ENCODE results near the gene ARG2. TPM values are rescaled to one million over a fixed set of nuclear protein-coding genes. Genes with fewer than 3 reads are reported as not detected.

Gene ARG2
- total and polyA plus RNA-seq, 10 of the 15 experiments (the other 5 are each of a cell fraction or from before 2014, with no cell fraction given) = 0.48 to 7.8 (median 1.1) TPM

DNA sequence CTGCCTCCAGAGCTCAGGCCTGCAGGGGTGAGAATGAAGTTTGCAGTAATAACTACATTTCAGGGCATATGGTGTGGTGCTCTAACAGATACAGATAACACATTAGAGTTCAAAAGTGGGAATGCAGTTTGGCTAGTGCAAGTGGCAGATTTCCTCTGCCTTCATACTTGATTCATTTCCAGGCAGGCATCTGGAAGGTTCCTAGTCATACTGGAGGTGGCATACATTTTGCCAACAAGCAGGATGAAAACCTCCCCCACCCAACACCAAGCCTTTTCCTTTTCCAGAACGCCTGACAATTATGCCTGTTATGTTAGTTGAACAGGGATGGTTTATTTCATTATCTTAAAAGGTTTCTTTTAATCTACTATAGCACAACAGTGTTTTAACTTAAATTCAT, 30.4 kb downstream of the ARG2 start:
- H3K79me2 ChIP-seq (ENCODE audit: control insufficient read depth, insufficient read depth, low read length) = no peaks in the 10 kb centered on the region
- ChIA-PET POLR2A (no interaction called here), RAD21 (ENCODE audit: unreplicated experiment) (no interaction called here), SMC1A (ENCODE audit: uncharacterized antibody, unreplicated experiment) (interaction anchor here (1.2 kb wide), 1 partner anchor 80 kb away, joined by 3 read pairs; no protein-coding TSS in a partner anchor), CTCF (interaction anchor here (1.4 kb wide), 2 partner anchors 12 to 54 kb away, joined by 3 read pairs; no protein-coding TSS in a partner anchor)
- no peaks in the 10 kb centered on the region for H3K27me3 ChIP-seq (replicated peaks in 1 of 2; ENCODE audit: control insufficient read depth in 2 of 2, insufficient read depth in 2 of 2, low read length in 1 of 2)
- no peak for DNase-seq (ENCODE audit: low read depth, low spot score)
- no peaks in the 10 kb centered on the region for H4K20me1 ChIP-seq (ENCODE audit: control insufficient read depth, insufficient read depth)
- BruUV-seq (replicated peaks) = no TSS peak
- no peak overlapping the region for H3K4me3 ChIP-seq
- 100% methylated on average over 1 of the region's 1 CpG for WGBS (ENCODE audit: insufficient coverage, insufficient replicate concordance, low lambda C conversion rate, missing lambda C conversion rate)
- H3K27ac ChIP-seq (ENCODE audit: control insufficient read depth, insufficient read depth) = no peak overlapping the region
- no peak overlapping the region for H3K4me2 ChIP-seq (ENCODE audit: control insufficient read depth, insufficient read depth)
- no peaks in the 10 kb centered on the region for H3K9me3 ChIP-seq (replicated peaks; ENCODE audit: control insufficient read depth, insufficient read depth, low read length)
- in situ Hi-C loops (cut with MboI) (no loop called here), intact Hi-C loops (cut with micrococcal nuclease; ENCODE audit: unreplicated experiment) (no loop called here)
- ATAC-seq = no peak
- peaks cover 8 to 22% of the 10 kb centered on the region in 2 experiments for H3K36me3 ChIP-seq (ENCODE audit: control insufficient read depth in 2 of 2, insufficient read depth in 2 of 2, low read length in 1 of 2)
- H3K9ac ChIP-seq (ENCODE audit: control insufficient read depth, insufficient read depth, low read length) = no peak overlapping the region
- H3K4me1 ChIP-seq (ENCODE audit: control insufficient read depth, insufficient read depth, low read length) = no peaks in the 10 kb centered on the region
- TF ChIP-seq SP1 (IDR thresholded peaks at IDR 0.05; ENCODE audit: low read depth, low read length) = no peak
- H2AFZ ChIP-seq (ENCODE audit: control insufficient read depth, low read depth, low read length) = no peak overlapping the region
- no peak for FAIRE-seq

DNA sequence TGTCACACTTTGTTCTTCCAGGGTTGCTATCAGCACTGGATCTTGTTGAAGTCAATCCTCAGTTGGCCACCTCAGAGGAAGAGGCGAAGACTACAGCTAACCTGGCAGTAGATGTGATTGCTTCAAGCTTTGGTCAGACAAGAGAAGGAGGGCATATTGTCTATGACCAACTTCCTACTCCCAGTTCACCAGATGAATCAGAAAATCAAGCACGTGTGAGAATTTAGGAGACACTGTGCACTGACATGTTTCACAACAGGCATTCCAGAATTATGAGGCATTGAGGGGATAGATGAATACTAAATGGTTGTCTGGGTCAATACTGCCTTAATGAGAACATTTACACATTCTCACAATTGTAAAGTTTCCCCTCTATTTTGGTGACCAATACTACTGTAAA, 31.0 kb downstream of the ARG2 start:
- RAD21 ChIA-PET (ENCODE audit: unreplicated experiment) = no interaction called here
- TF ChIP-seq RAD51 (IDR thresholded peaks at IDR 0.05) = no peak
- TF ChIP-seq RFX5 (IDR thresholded peaks at IDR 0.05; ENCODE audit: low read depth, low read length) = no peak
- TF ChIP-seq MTA2 (IDR thresholded peaks at IDR 0.05; ENCODE audit: low read depth) = no peak
- no peak for TF ChIP-seq STAT1 (conservative IDR thresholded peaks at IDR 0.05)
- no peak for TF ChIP-seq SMAD5 (IDR thresholded peaks at IDR 0.05; ENCODE audit: low read depth)
- no peak for TF ChIP-seq BHLHE40 (IDR thresholded peaks at IDR 0.05; ENCODE audit: borderline replicate concordance in 1 of 2, low read depth in 2 of 2, low read length in 1 of 2)
- TF ChIP-seq, protein P1, sequence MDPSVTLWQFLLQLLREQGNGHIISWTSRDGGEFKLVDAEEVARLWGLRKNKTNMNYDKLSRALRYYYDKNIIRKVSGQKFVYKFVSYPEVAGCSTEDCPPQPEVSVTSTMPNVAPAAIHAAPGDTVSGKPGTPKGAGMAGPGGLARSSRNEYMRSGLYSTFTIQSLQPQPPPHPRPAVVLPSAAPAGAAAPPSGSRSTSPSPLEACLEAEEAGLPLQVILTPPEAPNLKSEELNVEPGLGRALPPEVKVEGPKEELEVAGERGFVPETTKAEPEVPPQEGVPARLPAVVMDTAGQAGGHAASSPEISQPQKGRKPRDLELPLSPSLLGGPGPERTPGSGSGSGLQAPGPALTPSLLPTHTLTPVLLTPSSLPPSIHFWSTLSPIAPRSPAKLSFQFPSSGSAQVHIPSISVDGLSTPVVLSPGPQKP (IDR thresholded peaks at IDR 0.05; ENCODE audit: low read depth, low read length) = no peak
- TF ChIP-seq, protein P2, sequence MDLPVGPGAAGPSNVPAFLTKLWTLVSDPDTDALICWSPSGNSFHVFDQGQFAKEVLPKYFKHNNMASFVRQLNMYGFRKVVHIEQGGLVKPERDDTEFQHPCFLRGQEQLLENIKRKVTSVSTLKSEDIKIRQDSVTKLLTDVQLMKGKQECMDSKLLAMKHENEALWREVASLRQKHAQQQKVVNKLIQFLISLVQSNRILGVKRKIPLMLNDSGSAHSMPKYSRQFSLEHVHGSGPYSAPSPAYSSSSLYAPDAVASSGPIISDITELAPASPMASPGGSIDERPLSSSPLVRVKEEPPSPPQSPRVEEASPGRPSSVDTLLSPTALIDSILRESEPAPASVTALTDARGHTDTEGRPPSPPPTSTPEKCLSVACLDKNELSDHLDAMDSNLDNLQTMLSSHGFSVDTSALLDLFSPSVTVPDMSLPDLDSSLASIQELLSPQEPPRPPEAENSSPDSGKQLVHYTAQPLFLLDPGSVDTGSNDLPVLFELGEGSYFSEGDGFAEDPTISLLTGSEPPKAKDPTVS (IDR thresholded peaks at IDR 0.05; ENCODE audit: low read depth, low read length) = no peak
- TF ChIP-seq HDAC6 (IDR thresholded peaks at IDR 0.05; ENCODE audit: unreplicated experiment) = no peak
- no peak for TF ChIP-seq POLR2A (IDR thresholded peaks at IDR 0.05; ENCODE audit: low read depth, low read length)
- no peak for TF ChIP-seq CHD4 (IDR thresholded peaks at IDR 0.05)
- TF ChIP-seq, protein P3, sequence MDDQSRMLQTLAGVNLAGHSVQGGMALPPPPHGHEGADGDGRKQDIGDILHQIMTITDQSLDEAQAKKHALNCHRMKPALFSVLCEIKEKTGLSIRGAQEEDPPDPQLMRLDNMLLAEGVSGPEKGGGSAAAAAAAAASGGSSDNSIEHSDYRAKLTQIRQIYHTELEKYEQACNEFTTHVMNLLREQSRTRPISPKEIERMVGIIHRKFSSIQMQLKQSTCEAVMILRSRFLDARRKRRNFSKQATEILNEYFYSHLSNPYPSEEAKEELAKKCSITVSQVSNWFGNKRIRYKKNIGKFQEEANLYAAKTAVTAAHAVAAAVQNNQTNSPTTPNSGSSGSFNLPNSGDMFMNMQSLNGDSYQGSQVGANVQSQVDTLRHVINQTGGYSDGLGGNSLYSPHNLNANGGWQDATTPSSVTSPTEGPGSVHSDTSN (IDR thresholded peaks at IDR 0.05; ENCODE audit: insufficient replicate concordance, low read depth, low read length) = no peak
- Histone ChIP-seq H4K20me1 (ENCODE audit: control insufficient read depth, insufficient read depth) (no peaks in the 10 kb centered on the region), H2AFZ (ENCODE audit: control insufficient read depth, low read depth, low read length) (no peak overlapping the region), H3K27me3 (replicated peaks in 1 of 2; ENCODE audit: control insufficient read depth in 2 of 2, insufficient read depth in 2 of 2, low read length in 1 of 2) (no peaks in the 10 kb centered on the region), H3K36me3 (ENCODE audit: control insufficient read depth in 2 of 2, insufficient read depth in 2 of 2, low read length in 1 of 2) (peaks cover 8 to 22% of the 10 kb centered on the region in 2 experiments), H3K4me2 (ENCODE audit: control insufficient read depth, insufficient read depth) (no peak overlapping the region), H3K9ac (ENCODE audit: control insufficient read depth, insufficient read depth, low read length) (no peak overlapping the region), H3K9me3 (replicated peaks; ENCODE audit: control insufficient read depth, insufficient read depth, low read length) (no peaks in the 10 kb centered on the region), H3K27ac (ENCODE audit: control insufficient read depth, insufficient read depth) (no peak overlapping the region), H3K4me1 (ENCODE audit: control insufficient read depth, insufficient read depth, low read length) (no peaks in the 10 kb centered on the region), H3K79me2 (ENCODE audit: control insufficient read depth, insufficient read depth, low read length) (no peaks in the 10 kb centered on the region), H3K4me3 (no peak overlapping the region)
- SMC1A ChIA-PET (ENCODE audit: uncharacterized antibody, unreplicated experiment) = no interaction called here
- POLR2A ChIA-PET = no interaction called here
- BruUV-seq (replicated peaks) = TSS peak; percentile 36
- 88% methylated on average over 2 of the region's 2 CpGs for WGBS (ENCODE audit: insufficient coverage, insufficient replicate concordance, low lambda C conversion rate, missing lambda C conversion rate)
- in situ Hi-C loops (cut with MboI) = no loop called here
- DNase-seq (ENCODE audit: low read depth, low spot score) = no peak
- intact Hi-C loops (cut with micrococcal nuclease; ENCODE audit: unreplicated experiment) = no loop called here
- ATAC-seq = no peak
- no peak for FAIRE-seq
- CTCF ChIA-PET = interaction anchor here (1.2 to 1.5 kb wide), 4 partner anchors 11 to 54 kb away, joined by 3 read pairs; partner anchors contain the start of gene VTI1B
